ENCODE measurements around the gene CCDC78. TPM values are rescaled to one million over a fixed set of nuclear protein-coding genes. Genes with fewer than 3 reads are reported as not detected.
A peak's percentile ranks its signal among the peaks of the same experiment; 100 is the strongest.

Gene CCDC78
- polyA plus RNA-seq, 2 donors: 0.28 to 0.86 TPM

- peak overlapping the region in 1 of 2 donors; percentile 36 for H3K4me3 ChIP-seq (ENCODE audit: low read depth in 1 of 2, low read length in 2 of 2)
- H3K4me1 ChIP-seq (ENCODE audit: control insufficient read depth in 2 of 2, insufficient read depth in 2 of 2, low read length in 1 of 2): peaks cover 10 to 18% of the 10 kb centered on the region in 2 donors
- H3K27ac ChIP-seq (ENCODE audit: low read depth in 2 of 2, low read length in 1 of 2): no peak overlapping the region
- H3K27me3 ChIP-seq (ENCODE audit: control insufficient read depth in 1 of 2, insufficient read depth in 2 of 2, low read length in 2 of 2): peaks cover 6 to 36% of the 10 kb centered on the region in 2 donors
- H3K36me3 ChIP-seq (ENCODE audit: control insufficient read depth in 2 of 2, insufficient read depth in 2 of 2, low read length in 1 of 2): no peaks in the 10 kb centered on the region
- no peaks in the 10 kb centered on the region for H3K9me3 ChIP-seq (ENCODE audit: control insufficient read depth in 2 of 2, insufficient read depth in 1 of 2, low read depth in 1 of 2, low read length in 1 of 2)
- 2 to 4% methylated on average over 48 to 49 of the region's 49 CpGs for WGBS, 2 donors
Measured at GRCh38 chr16:706189-707061, 19.8 kb downstream of the CCDC78 start.

GRCh38 chr16:705431-706188, 20.6 kb downstream of the CCDC78 start, which contains the start of gene FBXL16:
FBXL16 (minus strand) TSS chr16:705801; CDS start chr16:697405, 8,396 bp downstream.
- Histone ChIP-seq H3K4me3 (ENCODE audit: low read depth in 1 of 2, low read length in 2 of 2) (peak within 1 kb of the TSS; percentile 23 to 36), H3K27ac (ENCODE audit: low read depth in 2 of 2, low read length in 1 of 2) (no peak within 1 kb of the TSS), H3K4me1 (ENCODE audit: control insufficient read depth in 2 of 2, insufficient read depth in 2 of 2, low read length in 1 of 2) (peaks cover 10 to 20% of the 10 kb centered on the region in 2 donors), H3K27me3 (ENCODE audit: control insufficient read depth in 1 of 2, insufficient read depth in 2 of 2, low read length in 2 of 2) (peaks cover 6 to 41% of the 10 kb centered on the region in 2 donors), H3K36me3 (ENCODE audit: control insufficient read depth in 2 of 2, insufficient read depth in 2 of 2, low read length in 1 of 2) (no peaks in the 10 kb centered on the region), H3K9me3 (ENCODE audit: control insufficient read depth in 2 of 2, insufficient read depth in 1 of 2, low read depth in 1 of 2, low read length in 1 of 2) (no peaks in the 10 kb centered on the region)
- 0 to 1% methylated on average over 27 to 115 of the region's 115 CpGs for WGBS, 2 donors

GRCh38 chr16:704552-705380, 21.5 kb downstream of the CCDC78 start:
- Histone ChIP-seq H3K27me3 (ENCODE audit: control insufficient read depth in 1 of 2, insufficient read depth in 2 of 2, low read length in 2 of 2) (peaks cover 6 to 41% of the 10 kb centered on the region in 2 donors), H3K9me3 (ENCODE audit: control insufficient read depth in 2 of 2, insufficient read depth in 1 of 2, low read depth in 1 of 2, low read length in 1 of 2) (no peaks in the 10 kb centered on the region), H3K4me3 (ENCODE audit: low read depth in 1 of 2, low read length in 2 of 2) (peak overlapping the region in 1 of 2 donors; percentile 36), H3K36me3 (ENCODE audit: control insufficient read depth in 2 of 2, insufficient read depth in 2 of 2, low read length in 1 of 2) (no peaks in the 10 kb centered on the region), H3K4me1 (ENCODE audit: control insufficient read depth in 2 of 2, insufficient read depth in 2 of 2, low read length in 1 of 2) (peaks cover 10 to 20% of the 10 kb centered on the region in 2 donors), H3K27ac (ENCODE audit: low read depth in 2 of 2, low read length in 1 of 2) (no peak overlapping the region)
- 9 to 11% methylated on average over 31 to 50 of the region's 50 CpGs for WGBS, 2 donors

GRCh38 chr16:704047-704446, 22.2 kb downstream of the CCDC78 start:
- no peak overlapping the region for H3K27ac ChIP-seq (ENCODE audit: low read depth in 2 of 2, low read length in 1 of 2)
- H3K27me3 ChIP-seq (ENCODE audit: control insufficient read depth in 1 of 2, insufficient read depth in 2 of 2, low read length in 2 of 2): peaks cover 6 to 37% of the 10 kb centered on the region in 2 donors
- 69 to 72% methylated on average over 6 to 7 of the region's 7 CpGs for WGBS, 2 donors
- no peaks in the 10 kb centered on the region for H3K9me3 ChIP-seq (ENCODE audit: control insufficient read depth in 2 of 2, insufficient read depth in 1 of 2, low read depth in 1 of 2, low read length in 1 of 2)
- H3K36me3 ChIP-seq (ENCODE audit: control insufficient read depth in 2 of 2, insufficient read depth in 2 of 2, low read length in 1 of 2): no peaks in the 10 kb centered on the region
- H3K4me1 ChIP-seq (ENCODE audit: control insufficient read depth in 2 of 2, insufficient read depth in 2 of 2, low read length in 1 of 2): peaks cover 10 to 20% of the 10 kb centered on the region in 2 donors
- H3K4me3 ChIP-seq (ENCODE audit: low read depth in 1 of 2, low read length in 2 of 2): no peak overlapping the region

GRCh38 chr16:703406-703805, 22.8 kb downstream of the CCDC78 start:
- Histone ChIP-seq H3K4me3 (ENCODE audit: low read depth in 1 of 2, low read length in 2 of 2) (no peak overlapping the region), H3K9me3 (ENCODE audit: control insufficient read depth in 2 of 2, insufficient read depth in 1 of 2, low read depth in 1 of 2, low read length in 1 of 2) (no peaks in the 10 kb centered on the region), H3K27me3 (ENCODE audit: control insufficient read depth in 1 of 2, insufficient read depth in 2 of 2, low read length in 2 of 2) (peaks cover 6 to 36% of the 10 kb centered on the region in 2 donors), H3K27ac (ENCODE audit: low read depth in 2 of 2, low read length in 1 of 2) (no peak overlapping the region), H3K4me1 (ENCODE audit: control insufficient read depth in 2 of 2, insufficient read depth in 2 of 2, low read length in 1 of 2) (peaks cover 10 to 20% of the 10 kb centered on the region in 2 donors), H3K36me3 (ENCODE audit: control insufficient read depth in 2 of 2, insufficient read depth in 2 of 2, low read length in 1 of 2) (no peaks in the 10 kb centered on the region)
- 70 to 80% methylated on average over 12 of the region's 12 CpGs for WGBS, 2 donors

- Histone ChIP-seq H3K27ac (ENCODE audit: low read depth in 2 of 2, low read length in 1 of 2) (no peak overlapping the region), H3K4me1 (ENCODE audit: control insufficient read depth in 2 of 2, insufficient read depth in 2 of 2, low read length in 1 of 2) (peaks cover 8 to 15% of the 10 kb centered on the region in 2 donors), H3K36me3 (ENCODE audit: control insufficient read depth in 2 of 2, insufficient read depth in 2 of 2, low read length in 1 of 2) (no peaks in the 10 kb centered on the region), H3K27me3 (ENCODE audit: control insufficient read depth in 1 of 2, insufficient read depth in 2 of 2, low read length in 2 of 2) (peaks cover 6 to 36% of the 10 kb centered on the region in 2 donors), H3K4me3 (ENCODE audit: low read depth in 1 of 2, low read length in 2 of 2) (no peak overlapping the region), H3K9me3 (ENCODE audit: control insufficient read depth in 2 of 2, insufficient read depth in 1 of 2, low read depth in 1 of 2, low read length in 1 of 2) (no peaks in the 10 kb centered on the region)
- 82 to 83% methylated on average over 19 of the region's 19 CpGs for WGBS, 2 donors
Measured at GRCh38 chr16:702341-702740, 23.9 kb downstream of the CCDC78 start.

- WGBS, 2 donors: 5 to 6% methylated on average over 61 to 76 of the region's 76 CpGs
- no peaks in the 10 kb centered on the region for H3K36me3 ChIP-seq (ENCODE audit: control insufficient read depth in 2 of 2, insufficient read depth in 2 of 2, low read length in 1 of 2)
- no peaks in the 10 kb centered on the region for H3K9me3 ChIP-seq (ENCODE audit: control insufficient read depth in 2 of 2, insufficient read depth in 1 of 2, low read depth in 1 of 2, low read length in 1 of 2)
- no peak overlapping the region for H3K27ac ChIP-seq (ENCODE audit: low read depth in 2 of 2, low read length in 1 of 2)
- peaks cover 6 to 30% of the 10 kb centered on the region in 2 donors for H3K27me3 ChIP-seq (ENCODE audit: control insufficient read depth in 1 of 2, insufficient read depth in 2 of 2, low read length in 2 of 2)
- H3K4me1 ChIP-seq (ENCODE audit: control insufficient read depth in 2 of 2, insufficient read depth in 2 of 2, low read length in 1 of 2): peaks cover 2 to 9% of the 10 kb centered on the region in 2 donors
- H3K4me3 ChIP-seq (ENCODE audit: low read depth in 1 of 2, low read length in 2 of 2): no peak overlapping the region
Measured at GRCh38 chr16:700684-701584, 25.3 kb downstream of the CCDC78 start.

GRCh38 chr16:698911-699671, 27.2 kb downstream of the CCDC78 start:
- no peak overlapping the region for H3K27ac ChIP-seq (ENCODE audit: low read depth in 2 of 2, low read length in 1 of 2)

More at GRCh38 chr16:698911-699671, 27.2 kb downstream of the CCDC78 start:
- Histone ChIP-seq H3K4me3 (ENCODE audit: low read depth in 1 of 2, low read length in 2 of 2) (no peak overlapping the region), H3K27me3 (ENCODE audit: control insufficient read depth in 1 of 2, insufficient read depth in 2 of 2, low read length in 2 of 2) (peaks cover 6 to 19% of the 10 kb centered on the region in 2 donors), H3K36me3 (ENCODE audit: control insufficient read depth in 2 of 2, insufficient read depth in 2 of 2, low read length in 1 of 2) (no peaks in the 10 kb centered on the region), H3K9me3 (ENCODE audit: control insufficient read depth in 2 of 2, insufficient read depth in 1 of 2, low read depth in 1 of 2, low read length in 1 of 2) (no peaks in the 10 kb centered on the region), H3K4me1 (ENCODE audit: control insufficient read depth in 2 of 2, insufficient read depth in 2 of 2, low read length in 1 of 2) (peaks cover 0 to 15% of the 10 kb centered on the region in 2 donors)
- WGBS, 2 donors: 63 to 68% methylated on average over 18 to 19 of the region's 19 CpGs

All from esophagus (tissue), 2 donors.